A172 (cell line): Measurements from ENCODE around the gene SKP1. TPM values are rescaled to one million over a fixed set of nuclear protein-coding genes. Genes with fewer than 3 reads are reported as not detected.
"Not testable (repeated sequence)": the region's sequence is repeated elsewhere in the genome, so short reads cannot be mapped to it uniquely, and the experiment has no call there.

ENCODE experiments used
- DNase-seq: peaks from one replicate; pipeline ENCODE4 v3.0.0-alpha.2; 2015; ENCODE audit warnings: low spot score
- total RNA-seq: library from RNA; depleted of rRNA; stranded (reverse); fragments of >200 nt; shearing (Covaris generic); gene quantifications from 2 replicates; pipeline ENCODE4 v1.2.3, GENCODE V29; 2014

Gene SKP1
- total RNA-seq, 1 experiment from 2014 or later: 590 TPM

GRCh38 chr5:134177369-134178095 lies 782 bp upstream of the SKP1 start:
- peak; percentile 58 for DNase-seq

GRCh38 chr5:134175921-134176510 lies 734 bp downstream of the SKP1 start:
- peak; percentile 22 for DNase-seq

- peak; percentile 22 for DNase-seq
Measured at GRCh38 chr5:134174841-134175839, 1.6 kb downstream of the SKP1 start.

GRCh38 chr5:134171972-134172371 lies 4.8 kb downstream of the SKP1 start:
- no peak for DNase-seq

GRCh38 chr5:134162592-134162991 lies 14.2 kb downstream of the SKP1 start:
- no peak for DNase-seq

- DNase-seq: no peak
Measured at GRCh38 chr5:134161513-134162395, 15.0 kb downstream of the SKP1 start.

- no peak for DNase-seq
Measured at GRCh38 chr5:134153657-134154056, 23.1 kb downstream of the SKP1 start.

- DNase-seq: no peak
Measured at GRCh38 chr5:134153241-134153640, 23.5 kb downstream of the SKP1 start.

GRCh38 chr5:134152173-134152832 lies 24.4 kb downstream of the SKP1 start:
- DNase-seq: not testable (repeated sequence)

- no peak for DNase-seq
Measured at GRCh38 chr5:134151723-134152122, 25.0 kb downstream of the SKP1 start.

GRCh38 chr5:134149571-134150303 lies 27.0 kb downstream of the SKP1 start:
- DNase-seq: no peak

- DNase-seq: no peak
Measured at GRCh38 chr5:134148986-134149539, 27.7 kb downstream of the SKP1 start.

- DNase-seq: no peak
Measured at GRCh38 chr5:134148316-134148715, 28.4 kb downstream of the SKP1 start.

- DNase-seq: no peak
Measured at GRCh38 chr5:134146651-134147518, 29.9 kb downstream of the SKP1 start.

GRCh38 chr5:134145779-134146581 lies 30.8 kb downstream of the SKP1 start:
- peak; percentile 75 for DNase-seq

- no peak for DNase-seq
Measured at GRCh38 chr5:134145041-134145757, 31.6 kb downstream of the SKP1 start.
